ENCODE results near the gene PHKA1. TPM values are rescaled to one million over a fixed set of nuclear protein-coding genes. Genes with fewer than 3 reads are reported as not detected.

Gene PHKA1
- total and polyA plus RNA-seq, 2 experiments from 2014 or later = 2.7 to 6.7 TPM

- no peaks in the 10 kb centered on the region for H4K20me1 ChIP-seq (ENCODE audit: insufficient read depth, poor library complexity, severe bottlenecking)
- DNase-seq (ENCODE audit: low spot score) = no peak
- TF ChIP-seq EZH2 (IDR thresholded peaks at IDR 0.05; ENCODE audit: borderline replicate concordance) = no peak
- TF ChIP-seq EZH2phosphoT487 (IDR thresholded peaks at IDR 0.05; ENCODE audit: low read depth, severe bottlenecking, unreplicated experiment) = no peak
- no peak for TF ChIP-seq CTCF (IDR thresholded peaks at IDR 0.05; ENCODE audit: poor library complexity)
- H3K4me3 ChIP-seq = no peak overlapping the region
- H3K27ac ChIP-seq = no peak overlapping the region
- H3K4me1 ChIP-seq (ENCODE audit: insufficient read depth) = no peaks in the 10 kb centered on the region
- H2AFZ ChIP-seq = no peak overlapping the region
- no peak overlapping the region for H3K4me2 ChIP-seq
- no peaks in the 10 kb centered on the region for H3K9me2 ChIP-seq (replicated peaks; ENCODE audit: insufficient read depth)
- H3K36me3 ChIP-seq (replicated peaks; ENCODE audit: insufficient read depth, low read depth) = no peaks in the 10 kb centered on the region
- WGBS (ENCODE audit: low lambda C conversion rate, missing lambda C conversion rate) = 75% methylated on average over 2 of the region's 2 CpGs
- H3K9me3 ChIP-seq (ENCODE audit: low read depth) = no peaks in the 10 kb centered on the region
- H3K27me3 ChIP-seq = no peaks in the 10 kb centered on the region
- H3K79me2 ChIP-seq = no peaks in the 10 kb centered on the region
These were observed 174.3 kb downstream of the PHKA1 start for GRCh38 chrX:72539822-72540221.

GRCh38 chrX:72536542-72536941, 177.6 kb downstream of the PHKA1 start:
- H3K27ac ChIP-seq = no peak overlapping the region
- H3K9me3 ChIP-seq (ENCODE audit: low read depth) = no peaks in the 10 kb centered on the region
- H3K4me1 ChIP-seq (ENCODE audit: insufficient read depth) = no peaks in the 10 kb centered on the region
- H3K9me2 ChIP-seq (replicated peaks; ENCODE audit: insufficient read depth) = no peaks in the 10 kb centered on the region
- no peak overlapping the region for H3K4me3 ChIP-seq
- TF ChIP-seq EZH2phosphoT487 (IDR thresholded peaks at IDR 0.05; ENCODE audit: low read depth, severe bottlenecking, unreplicated experiment) = no peak
- no peak for TF ChIP-seq CTCF (IDR thresholded peaks at IDR 0.05; ENCODE audit: poor library complexity)
- TF ChIP-seq EZH2 (IDR thresholded peaks at IDR 0.05; ENCODE audit: borderline replicate concordance) = no peak
- H3K79me2 ChIP-seq = no peaks in the 10 kb centered on the region
- no peak for DNase-seq (ENCODE audit: low spot score)
- WGBS (ENCODE audit: low lambda C conversion rate, missing lambda C conversion rate) = 67% methylated on average over 1 of the region's 1 CpG
- H3K27me3 ChIP-seq = no peaks in the 10 kb centered on the region
- no peaks in the 10 kb centered on the region for H4K20me1 ChIP-seq (ENCODE audit: insufficient read depth, poor library complexity, severe bottlenecking)
- H2AFZ ChIP-seq = no peak overlapping the region
- H3K36me3 ChIP-seq (replicated peaks; ENCODE audit: insufficient read depth, low read depth) = no peaks in the 10 kb centered on the region
- no peak overlapping the region for H3K4me2 ChIP-seq

- H3K79me2 ChIP-seq = no peaks in the 10 kb centered on the region
- no peaks in the 10 kb centered on the region for H4K20me1 ChIP-seq (ENCODE audit: insufficient read depth, poor library complexity, severe bottlenecking)
- H2AFZ ChIP-seq = no peak overlapping the region
- no peak overlapping the region for H3K4me2 ChIP-seq
- H3K27ac ChIP-seq = no peak overlapping the region
- TF ChIP-seq EZH2 (IDR thresholded peaks at IDR 0.05; ENCODE audit: borderline replicate concordance) = no peak
- no peak for TF ChIP-seq CTCF (IDR thresholded peaks at IDR 0.05; ENCODE audit: poor library complexity)
- TF ChIP-seq EZH2phosphoT487 (IDR thresholded peaks at IDR 0.05; ENCODE audit: low read depth, severe bottlenecking, unreplicated experiment) = no peak
- no peaks in the 10 kb centered on the region for H3K36me3 ChIP-seq (replicated peaks; ENCODE audit: insufficient read depth, low read depth)
- H3K27me3 ChIP-seq = no peaks in the 10 kb centered on the region
- 77% methylated on average over 3 of the region's 3 CpGs for WGBS (ENCODE audit: low lambda C conversion rate, missing lambda C conversion rate)
- no peak overlapping the region for H3K4me3 ChIP-seq
- no peaks in the 10 kb centered on the region for H3K9me2 ChIP-seq (replicated peaks; ENCODE audit: insufficient read depth)
- no peak for DNase-seq (ENCODE audit: low spot score)
- H3K4me1 ChIP-seq (ENCODE audit: insufficient read depth) = no peaks in the 10 kb centered on the region
- no peaks in the 10 kb centered on the region for H3K9me3 ChIP-seq (ENCODE audit: low read depth)
These were observed 181.7 kb downstream of the PHKA1 start for GRCh38 chrX:72532366-72532765.

Small RNA genes lying within 50 kb of the gene (small RNA-seq; reads per million reads assigned to genes)
- gene BX295541.1 (not detected), gene RF00012 (not detected), gene RNU1-112P (not detected)

Other genes with a start within 250 kb of the PHKA1 start
- gene HDAC8, start 141.5 kb downstream of the PHKA1 start, total RNA-seq = 26.9 and 29.4 TPM in 2 replicates
- gene HDAC8, start 141.5 kb downstream of the PHKA1 start, polyA plus RNA-seq = 27.4 and 29.5 TPM in 2 replicates
- 0.16 and 3.0 TPM in 2 replicates for gene DMRTC1B, start 62.6 kb upstream of the PHKA1 start, total RNA-seq
- gene DMRTC1B, start 62.6 kb upstream of the PHKA1 start, polyA plus RNA-seq = 2.4 and 3.0 TPM in 2 replicates
- gene FAM236B, start 68.4 kb upstream of the PHKA1 start, total RNA-seq = not detected in 2 replicates
- gene FAM236B, start 68.4 kb upstream of the PHKA1 start, polyA plus RNA-seq = not detected in 2 replicates
- gene FAM236D, start 93.9 kb upstream of the PHKA1 start, total RNA-seq = not detected in 2 replicates
- not detected in 2 replicates for gene FAM236D, start 93.9 kb upstream of the PHKA1 start, polyA plus RNA-seq
- not detected in 2 replicates for gene FAM236C, start 198.3 kb upstream of the PHKA1 start, total RNA-seq
- not detected in 2 replicates for gene FAM236C, start 198.3 kb upstream of the PHKA1 start, polyA plus RNA-seq
- not detected in 2 replicates for gene FAM236A, start 223.9 kb upstream of the PHKA1 start, total RNA-seq
- gene FAM236A, start 223.9 kb upstream of the PHKA1 start, polyA plus RNA-seq = not detected in 2 replicates
- gene DMRTC1, start 229.5 kb upstream of the PHKA1 start, total RNA-seq = not detected in 2 replicates
- 0.45 and 0.51 TPM in 2 replicates for gene DMRTC1, start 229.5 kb upstream of the PHKA1 start, polyA plus RNA-seq

All from hepatocyte (in vitro differentiated cells).